AG04450 (cell line): Measurements from ENCODE around the gene PPP1R3C. TPM values are rescaled to one million over a fixed set of nuclear protein-coding genes. Genes with fewer than 3 reads are reported as not detected.

Source experiments
- CTCF ChIA-PET: fragments of 300-600, 350-600 bp; formaldehyde crosslinking; extraction: SDS; loops from one replicate; lab custom pipeline; 2022; ENCODE audit warnings: antibody characterized with exemption, inconsistent platforms; lab: Charles Lee
- POLR2A ChIA-PET: fragments of 350-600 bp; formaldehyde crosslinking; extraction: SDS; loops from one replicate; lab custom pipeline; 2021; ENCODE audit warnings: antibody characterized with exemption, inconsistent platforms; lab: Yijun Ruan, JAX
- DNase-seq: peaks from one replicate; pipeline ENCODE4 v3.0.0-alpha.2; 2011; ENCODE audit warnings: low read depth, low spot score
- H3K27ac ChIP-seq: one replicate; pipeline ENCODE4 v1.5.1; 2012; ENCODE audit warnings: low read depth, low read length, control low read depth
- H3K27me3 ChIP-seq: one replicate; pipeline ENCODE4 v1.6.0; 2012; ENCODE audit warnings: low read length; ENCODE audit not compliant: control insufficient read depth, insufficient read depth
- H3K4me3 ChIP-seq: 2 replicates; pipeline ENCODE4 v1.5.1; 2011; ENCODE audit warnings: mild to moderate bottlenecking, low read depth, low read length, control low read depth
- H3K9me3 ChIP-seq: 2 replicates; pipeline ENCODE4 v1.5.1; 2012; ENCODE audit warnings: low read length; ENCODE audit not compliant: control insufficient read depth, insufficient read depth
- polyA plus RNA-seq: library from polyadenylated mRNA; depleted of rRNA; stranded (reverse); fragments of >200 nt; gene quantifications from 2 replicates; pipeline ENCODE4 v1.2.3, GENCODE V29; 2011
- TF ChIP-seq, protein P1 (sequence below): IDR thresholded peaks from 2 replicates; pipeline ENCODE4 v1.5.1; 2011; ENCODE audit warnings: low read depth, low read length, control low read depth, inconsistent platforms

PPP1R3C gene
- polyA plus RNA-seq, 1 experiment, result 51.1 TPM

GRCh38 chr10:91605968-91606367, 26.9 kb downstream of the PPP1R3C start:
- ChIA-PET POLR2A (interaction anchor here (1.2 kb wide), 1 partner anchor 26 kb away, joined by 3 read pairs; the partner anchor contains the start of gene PPP1R3C), CTCF (interaction anchor here (0.6 to 1.2 kb wide), 2 partner anchors 17 to 30 kb away, joined by 3 to 6 read pairs; no protein-coding TSS in a partner anchor)
- H3K9me3 ChIP-seq, result no peaks in the 10 kb centered on the region

GRCh38 chr10:91604553-91605534, 28.0 kb downstream of the PPP1R3C start:
- TF ChIP-seq, protein P1, sequence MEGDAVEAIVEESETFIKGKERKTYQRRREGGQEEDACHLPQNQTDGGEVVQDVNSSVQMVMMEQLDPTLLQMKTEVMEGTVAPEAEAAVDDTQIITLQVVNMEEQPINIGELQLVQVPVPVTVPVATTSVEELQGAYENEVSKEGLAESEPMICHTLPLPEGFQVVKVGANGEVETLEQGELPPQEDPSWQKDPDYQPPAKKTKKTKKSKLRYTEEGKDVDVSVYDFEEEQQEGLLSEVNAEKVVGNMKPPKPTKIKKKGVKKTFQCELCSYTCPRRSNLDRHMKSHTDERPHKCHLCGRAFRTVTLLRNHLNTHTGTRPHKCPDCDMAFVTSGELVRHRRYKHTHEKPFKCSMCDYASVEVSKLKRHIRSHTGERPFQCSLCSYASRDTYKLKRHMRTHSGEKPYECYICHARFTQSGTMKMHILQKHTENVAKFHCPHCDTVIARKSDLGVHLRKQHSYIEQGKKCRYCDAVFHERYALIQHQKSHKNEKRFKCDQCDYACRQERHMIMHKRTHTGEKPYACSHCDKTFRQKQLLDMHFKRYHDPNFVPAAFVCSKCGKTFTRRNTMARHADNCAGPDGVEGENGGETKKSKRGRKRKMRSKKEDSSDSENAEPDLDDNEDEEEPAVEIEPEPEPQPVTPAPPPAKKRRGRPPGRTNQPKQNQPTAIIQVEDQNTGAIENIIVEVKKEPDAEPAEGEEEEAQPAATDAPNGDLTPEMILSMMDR, result peak; percentile 31; the same call in 1 of the 2 replicates
- Histone ChIP-seq H3K4me3 (no peak overlapping the region), H3K27me3 (no peaks in the 10 kb centered on the region), H3K27ac (peak overlapping the region; percentile 4), H3K9me3 (no peaks in the 10 kb centered on the region)
- POLR2A ChIA-PET, result interaction anchor here (1.2 to 1.9 kb wide), 3 partner anchors 8 to 28 kb away, joined by 3 to 10 read pairs (median 7); partner anchors contain the start of gene PPP1R3C
- no peak for DNase-seq
- CTCF ChIA-PET, result interaction anchor here (1.0 to 1.8 kb wide), 4 partner anchors 31 to 306 kb away, joined by 3 to 6 read pairs (median 5); no protein-coding TSS in a partner anchor

More at GRCh38 chr10:91605968-91606367, 26.9 kb downstream of the PPP1R3C start:
- TF ChIP-seq, protein P1, result no peak
- H3K4me3 ChIP-seq, result no peak overlapping the region
- H3K27me3 ChIP-seq, result no peaks in the 10 kb centered on the region
- no peak for DNase-seq
- H3K27ac ChIP-seq, result no peak overlapping the region

DNA sequence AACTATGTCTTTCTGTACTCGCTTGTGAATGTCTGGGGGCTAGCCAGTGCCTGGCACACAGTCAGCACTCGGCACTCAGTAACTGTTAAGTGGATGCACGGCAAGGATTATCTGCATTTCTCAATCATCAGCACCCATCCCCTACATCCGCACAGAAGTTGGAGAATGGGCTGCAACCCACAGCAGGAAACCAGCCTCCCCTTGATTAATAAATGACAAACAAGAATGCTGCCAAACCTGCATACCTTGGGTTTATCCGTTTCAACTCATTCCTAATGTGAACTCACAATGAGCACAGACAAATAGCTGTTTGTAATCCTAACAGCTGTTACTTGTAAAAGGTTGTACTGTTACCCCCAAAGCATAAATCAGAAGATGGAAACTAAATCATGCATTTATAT, 28.9 kb downstream of the PPP1R3C start:
- no peak overlapping the region for H3K4me3 ChIP-seq
- ChIA-PET POLR2A (interaction anchor here (1.9 kb wide), 2 partner anchors 9 to 13 kb away, joined by 7 to 10 read pairs; no protein-coding TSS in a partner anchor), CTCF (interaction anchor here (1.0 to 1.8 kb wide), 4 partner anchors 32 to 305 kb away, joined by 3 to 6 read pairs (median 4); no protein-coding TSS in a partner anchor)
- DNase-seq, result no peak
- H3K27me3 ChIP-seq, result no peaks in the 10 kb centered on the region
- TF ChIP-seq, protein P1, result no peak
- no peaks in the 10 kb centered on the region for H3K9me3 ChIP-seq
- H3K27ac ChIP-seq, result no peak overlapping the region

DNA sequence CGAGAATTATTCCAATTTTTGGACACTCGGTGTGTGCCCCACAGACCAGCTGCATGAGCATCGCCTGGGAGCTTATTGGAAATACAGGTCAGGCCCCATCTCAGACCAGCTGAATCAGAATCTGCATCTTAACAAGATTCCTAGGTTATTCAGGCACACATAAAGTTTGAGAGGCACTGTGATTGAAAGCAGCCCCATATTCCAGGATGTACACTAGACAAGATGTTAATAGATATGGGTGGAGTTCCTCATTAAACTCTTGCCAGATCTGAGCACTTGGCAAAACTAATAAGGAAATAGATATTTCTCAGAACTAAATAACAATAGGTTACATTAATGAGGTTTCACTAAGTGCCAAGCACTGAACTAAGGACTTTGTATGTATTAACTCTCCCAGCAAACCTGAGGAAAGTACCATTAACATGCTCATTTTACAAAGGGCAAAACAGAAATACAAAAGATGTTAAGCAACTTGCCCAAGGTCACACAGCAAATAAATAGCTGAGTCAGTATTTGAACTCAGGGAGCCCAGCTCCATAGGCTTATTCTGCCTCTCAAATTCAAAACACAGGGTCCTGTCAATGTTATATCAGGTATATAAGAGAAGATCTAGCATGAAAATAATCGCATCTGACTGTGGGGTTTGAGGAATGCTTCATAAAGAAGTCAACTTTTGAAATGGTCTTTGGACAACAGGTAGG, 29.9 kb downstream of the PPP1R3C start:
- ChIA-PET CTCF (interaction anchor here (0.7 to 1.8 kb wide), 3 partner anchors 32 to 51 kb away, joined by 3 to 6 read pairs (median 3); no protein-coding TSS in a partner anchor), POLR2A (interaction anchor here (1.9 kb wide), 1 partner anchor 12 kb away, joined by 10 read pairs; no protein-coding TSS in a partner anchor)
- Histone ChIP-seq H3K27ac (no peak overlapping the region), H3K9me3 (no peaks in the 10 kb centered on the region), H3K4me3 (no peak overlapping the region), H3K27me3 (no peaks in the 10 kb centered on the region)
- TF ChIP-seq, protein P1, result no peak
- DNase-seq, result no peak
